K562 (cell line): ENCODE results near the gene MYBPHL. TPM values are rescaled to one million over a fixed set of nuclear protein-coding genes. Genes with fewer than 3 reads are reported as not detected.

ENCODE experiments used
- NR2F6 ChIP-seq: fragments of 450-650 bp; formaldehyde crosslinking; IDR thresholded peaks from 2 replicates; pipeline ENCODE4 v1.4.0; 2020; ENCODE audit warnings: mild to moderate bottlenecking
- STAT5B ChIP-seq: fragments of 250-450 bp; sonication (Bioruptor Pico); IDR thresholded peaks from 2 replicates; pipeline ENCODE4 v1.8.0; 2021; ENCODE audit warnings: mild to moderate bottlenecking, inconsistent platforms
- TAL1 ChIP-seq: fragments of 450-650 bp; IDR thresholded peaks from 2 replicates; pipeline ENCODE4 v1.6.1; 2016; ENCODE audit warnings: mild to moderate bottlenecking
- ZBTB1 ChIP-seq: sonication (generic); formaldehyde crosslinking; IDR thresholded peaks from 2 replicates; pipeline ENCODE4 v1.8.1; 2023; ENCODE audit warnings: missing genetic modification reagents, low read depth, mild to moderate bottlenecking, borderline replicate concordance
- ZNF316 ChIP-seq: fragments of 450-650 bp; IDR thresholded peaks from 2 replicates; pipeline ENCODE4 v1.6.1; 2016
- ZNF644 ChIP-seq: fragments of 200-800 bp; sonication (Bioruptor generic); IDR thresholded peaks from 2 replicates; pipeline ENCODE4 v1.6.1; 2016; ENCODE audit warnings: low read depth, missing genetic modification characterization, missing compliant biosample characterization
- polyA plus RNA-seq, 8 experiments: library from polyadenylated mRNA; depleted of rRNA in 4 of 8; stranded (reverse) in 5 of 8; unstranded in 3 of 8; fragments of >200 nt; fragmentation: Nextera tagmentation in 2 of 8; fragmentation: Illumina TruSeq in 1 of 8; extraction: Ambion mirVana in 2 of 8; extraction: Trizol in 1 of 8; gene quantifications; 2 replicates each; pipeline versions ENCODE4 v1.2.1 to v1.2.3, GENCODE V29; 2011 to 2014; ENCODE audit warnings: inconsistent platforms in 1 of 8, missing spikeins in 1 of 8
- total RNA-seq, 7 experiments: library from RNA; depleted of rRNA in 6 of 7; stranded (reverse); fragments of >200 nt in 6 of 7; fragmentation: Illumina TruSeq in 2 of 7; extraction: Trizol in 2 of 7; gene quantifications; 2 replicates each; pipeline versions ENCODE4 v1.2.1 to v1.2.3, GENCODE V29; 2011 to 2021; ENCODE audit warnings: low replicate concordance in 1 of 7
- TF ChIP-seq, protein P1 (sequence below): sonication (generic); formaldehyde crosslinking; IDR thresholded peaks from 2 replicates; pipeline ENCODE4 v1.8.1; 2023; ENCODE audit warnings: mild to moderate bottlenecking, missing genetic modification reagents
- TF ChIP-seq, protein P2 (sequence below): fragments of 450-650 bp; formaldehyde crosslinking; IDR thresholded peaks from 2 replicates; pipeline ENCODE4 v1.4.0; 2020; ENCODE audit warnings: mild to moderate bottlenecking, moderate library complexity
- TF ChIP-seq, protein P3 (sequence below): fragments of 450-650 bp; formaldehyde crosslinking; IDR thresholded peaks from 2 replicates; pipeline ENCODE4 v1.4.0; 2022; ENCODE audit warnings: mild to moderate bottlenecking, moderate library complexity

The MYBPHL gene
- total and polyA plus RNA-seq, 9 of the 15 experiments (the other 6 are each of a cell fraction or from before 2014, with no cell fraction given): 0.20 to 1.9 (median 0.33) TPM

DNA sequence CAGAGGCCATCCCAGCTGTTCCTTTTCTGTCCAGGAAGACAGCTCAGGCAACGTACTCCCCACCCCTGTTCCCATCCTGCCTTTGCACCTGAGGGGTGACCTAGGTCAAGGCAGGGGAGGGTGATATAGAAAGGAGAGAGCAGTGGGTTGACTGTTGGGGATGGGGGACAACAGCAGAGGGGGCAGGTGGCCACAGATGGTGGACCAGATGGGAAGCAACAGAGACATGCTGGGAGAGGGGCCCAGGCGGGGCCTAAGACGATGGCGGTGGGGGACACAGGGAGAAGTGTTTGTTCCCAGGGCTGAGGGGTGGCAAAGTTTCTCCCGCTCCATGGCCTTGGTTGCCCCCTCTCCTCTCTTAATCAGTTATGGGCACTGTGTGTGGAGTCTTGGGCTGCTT is 51.1 kb downstream of the MYBPHL start (continued):
- TF ChIP-seq, protein P1, sequence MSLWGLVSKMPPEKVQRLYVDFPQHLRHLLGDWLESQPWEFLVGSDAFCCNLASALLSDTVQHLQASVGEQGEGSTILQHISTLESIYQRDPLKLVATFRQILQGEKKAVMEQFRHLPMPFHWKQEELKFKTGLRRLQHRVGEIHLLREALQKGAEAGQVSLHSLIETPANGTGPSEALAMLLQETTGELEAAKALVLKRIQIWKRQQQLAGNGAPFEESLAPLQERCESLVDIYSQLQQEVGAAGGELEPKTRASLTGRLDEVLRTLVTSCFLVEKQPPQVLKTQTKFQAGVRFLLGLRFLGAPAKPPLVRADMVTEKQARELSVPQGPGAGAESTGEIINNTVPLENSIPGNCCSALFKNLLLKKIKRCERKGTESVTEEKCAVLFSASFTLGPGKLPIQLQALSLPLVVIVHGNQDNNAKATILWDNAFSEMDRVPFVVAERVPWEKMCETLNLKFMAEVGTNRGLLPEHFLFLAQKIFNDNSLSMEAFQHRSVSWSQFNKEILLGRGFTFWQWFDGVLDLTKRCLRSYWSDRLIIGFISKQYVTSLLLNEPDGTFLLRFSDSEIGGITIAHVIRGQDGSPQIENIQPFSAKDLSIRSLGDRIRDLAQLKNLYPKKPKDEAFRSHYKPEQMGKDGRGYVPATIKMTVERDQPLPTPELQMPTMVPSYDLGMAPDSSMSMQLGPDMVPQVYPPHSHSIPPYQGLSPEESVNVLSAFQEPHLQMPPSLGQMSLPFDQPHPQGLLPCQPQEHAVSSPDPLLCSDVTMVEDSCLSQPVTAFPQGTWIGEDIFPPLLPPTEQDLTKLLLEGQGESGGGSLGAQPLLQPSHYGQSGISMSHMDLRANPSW (CRISPR knock-in tag): no peak
- no peak for TF ChIP-seq STAT5B (CRISPR knock-in tag)
- no peak for TF ChIP-seq NR2F6 (CRISPR knock-in tag)
- TF ChIP-seq TAL1: no peak
- no peak for TF ChIP-seq ZBTB1
- TF ChIP-seq, protein P2, sequence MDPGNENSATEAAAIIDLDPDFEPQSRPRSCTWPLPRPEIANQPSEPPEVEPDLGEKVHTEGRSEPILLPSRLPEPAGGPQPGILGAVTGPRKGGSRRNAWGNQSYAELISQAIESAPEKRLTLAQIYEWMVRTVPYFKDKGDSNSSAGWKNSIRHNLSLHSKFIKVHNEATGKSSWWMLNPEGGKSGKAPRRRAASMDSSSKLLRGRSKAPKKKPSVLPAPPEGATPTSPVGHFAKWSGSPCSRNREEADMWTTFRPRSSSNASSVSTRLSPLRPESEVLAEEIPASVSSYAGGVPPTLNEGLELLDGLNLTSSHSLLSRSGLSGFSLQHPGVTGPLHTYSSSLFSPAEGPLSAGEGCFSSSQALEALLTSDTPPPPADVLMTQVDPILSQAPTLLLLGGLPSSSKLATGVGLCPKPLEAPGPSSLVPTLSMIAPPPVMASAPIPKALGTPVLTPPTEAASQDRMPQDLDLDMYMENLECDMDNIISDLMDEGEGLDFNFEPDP (CRISPR knock-in tag): no peak
- no peak for TF ChIP-seq ZNF644
- TF ChIP-seq, protein P3, sequence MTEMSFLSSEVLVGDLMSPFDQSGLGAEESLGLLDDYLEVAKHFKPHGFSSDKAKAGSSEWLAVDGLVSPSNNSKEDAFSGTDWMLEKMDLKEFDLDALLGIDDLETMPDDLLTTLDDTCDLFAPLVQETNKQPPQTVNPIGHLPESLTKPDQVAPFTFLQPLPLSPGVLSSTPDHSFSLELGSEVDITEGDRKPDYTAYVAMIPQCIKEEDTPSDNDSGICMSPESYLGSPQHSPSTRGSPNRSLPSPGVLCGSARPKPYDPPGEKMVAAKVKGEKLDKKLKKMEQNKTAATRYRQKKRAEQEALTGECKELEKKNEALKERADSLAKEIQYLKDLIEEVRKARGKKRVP (CRISPR knock-in tag): no peak
- no peak for TF ChIP-seq ZNF316
- TF ChIP-seq, all 486 proteins: peak for 0
